ENCODE data around the gene MALRD1.

- TF ChIP-seq EZH2 (IDR thresholded peaks at IDR 0.05; ENCODE audit: insufficient read depth, low read length) (no peak), CTCF (IDR thresholded peaks at IDR 0.05; ENCODE audit: insufficient read depth, low read depth, low read length) (no peak)
Measured at GRCh38 chr10:19316204-19316870, 267.7 kb downstream of the MALRD1 start.
